Neutrophil (primary cell): Measurements from ENCODE around the gene FAM240A.

Experiments used
- H3K27ac ChIP-seq: fragments of 200-600 bp; sonication (generic); 2 replicates; pipeline ENCODE4 v1.5.1; 2016; ENCODE audit warnings: mild to moderate bottlenecking, moderate library complexity
- H3K27me3 ChIP-seq: fragments of 200-600 bp; sonication (generic); 2 replicates; pipeline ENCODE4 v1.6.0; 2016; ENCODE audit warnings: mild to moderate bottlenecking
- H3K36me3 ChIP-seq: fragments of 200-600 bp; sonication (generic); 2 replicates; pipeline ENCODE4 v1.5.1; 2017
- H3K4me1 ChIP-seq, 2 experiments: fragments of 200-600 bp in 1 of 2; sonication (generic) in 1 of 2; 1 replicate in 1 of 2; 2 replicates in 1 of 2; pipeline versions ENCODE4 v1.5.1 to v1.6.1; 2013 to 2016; ENCODE audit warnings: low read depth in 1 of 2, low read length in 1 of 2, mild to moderate bottlenecking in 1 of 2, moderate library complexity in 1 of 2; ENCODE audit not compliant: control insufficient read depth in 1 of 2, insufficient read depth in 1 of 2
- H3K4me3 ChIP-seq, 2 experiments: fragments of 200-600 bp in 1 of 2; sonication (generic) in 1 of 2; 1 replicate in 1 of 2; 2 replicates in 1 of 2; pipeline ENCODE4 v1.5.1; 2013 to 2016; ENCODE audit warnings: low read depth in 1 of 2, low read length in 1 of 2, mild to moderate bottlenecking in 1 of 2, moderate library complexity in 1 of 2
- H3K9me3 ChIP-seq: fragments of 200-600 bp; sonication (generic); 2 replicates; pipeline ENCODE4 v1.5.1; 2016
- CTCF ChIP-seq: fragments of 200-600 bp; sonication (generic); IDR thresholded peaks from 2 replicates; pipeline ENCODE4 v1.5.1; 2016; ENCODE audit warnings: antibody characterized with exemption

FAM240A gene

GRCh38 chr3:46612324-46612723 lies at the start of gene FAM240A:
Gene FAM240A, plus strand, starts transcription at chr3:46612525. Its CDS starts 159 bp downstream, at chr3:46612684.
- Histone ChIP-seq H3K27me3 (no peaks in the 10 kb centered on the region), H3K36me3 (no peaks in the 10 kb centered on the region), H3K9me3 (no peaks in the 10 kb centered on the region), H3K27ac (no peak within 1 kb of the TSS), H3K4me1 (no peaks in the 10 kb centered on the region), H3K4me3 (no peak within 1 kb of the TSS)
- TF ChIP-seq CTCF: no peak

GRCh38 chr3:46564190-46565021 lies 47.9 kb upstream of the FAM240A start:
- H3K27ac ChIP-seq: no peak overlapping the region
- no peaks in the 10 kb centered on the region for H3K36me3 ChIP-seq
- H3K4me1 ChIP-seq: peaks cover 3 to 8% of the 10 kb centered on the region in 2 experiments
- no peaks in the 10 kb centered on the region for H3K9me3 ChIP-seq
- no peak for TF ChIP-seq CTCF
- H3K27me3 ChIP-seq: peaks cover 70% of the 10 kb centered on the region
- no peak overlapping the region for H3K4me3 ChIP-seq

GRCh38 chr3:46565077-46565476 lies 47.2 kb upstream of the FAM240A start:
- Histone ChIP-seq H3K27me3 (peaks cover 63% of the 10 kb centered on the region), H3K9me3 (no peaks in the 10 kb centered on the region), H3K4me3 (no peak overlapping the region), H3K27ac (no peak overlapping the region), H3K4me1 (peaks cover 3 to 8% of the 10 kb centered on the region in 2 experiments), H3K36me3 (no peaks in the 10 kb centered on the region)
- no peak for TF ChIP-seq CTCF

- Histone ChIP-seq H3K27me3 (peaks cover 58% of the 10 kb centered on the region), H3K9me3 (no peaks in the 10 kb centered on the region), H3K27ac (no peak overlapping the region), H3K36me3 (no peaks in the 10 kb centered on the region), H3K4me1 (peaks cover 3 to 8% of the 10 kb centered on the region in 2 experiments), H3K4me3 (no peak overlapping the region)
- TF ChIP-seq CTCF: no peak
Measured at GRCh38 chr3:46565607-46566039, 46.7 kb upstream of the FAM240A start.

GRCh38 chr3:46566040-46566641 lies 46.2 kb upstream of the FAM240A start, which contains the start of gene LRRC2:
Gene LRRC2, minus strand, starts transcription at chr3:46566302. Its CDS starts 14,711 bp downstream, at chr3:46551591.
- Histone ChIP-seq H3K9me3 (no peaks in the 10 kb centered on the region), H3K4me3 (no peak within 1 kb of the TSS), H3K27ac (no peak within 1 kb of the TSS), H3K36me3 (no peaks in the 10 kb centered on the region), H3K27me3 (peaks cover 58% of the 10 kb centered on the region), H3K4me1 (peaks cover 3 to 8% of the 10 kb centered on the region in 2 experiments)
- no peak for TF ChIP-seq CTCF
